Measurements from ENCODE around the gene CENPE.

GRCh38 chr4:103075435-103075893 is 122.7 kb downstream of the CENPE start:
- TF ChIP-seq POLR2A (IDR thresholded peaks at IDR 0.05): no peak
- no peak for TF ChIP-seq CTCF (IDR thresholded peaks at IDR 0.05)

Data from uterus (tissue), 2 donors.